HL-60/S4 (cell line): ENCODE measurements around the gene SLC1A2.

Experiments used
- in situ Hi-C: fragments of 300-500 bp; cut with MboI; formaldehyde crosslinking; loops from 2 replicates; pipeline ENCODE4 v1.14.3; 2022; ENCODE audit warnings: low sequenced_read_pairs

The SLC1A2 gene

DNA sequence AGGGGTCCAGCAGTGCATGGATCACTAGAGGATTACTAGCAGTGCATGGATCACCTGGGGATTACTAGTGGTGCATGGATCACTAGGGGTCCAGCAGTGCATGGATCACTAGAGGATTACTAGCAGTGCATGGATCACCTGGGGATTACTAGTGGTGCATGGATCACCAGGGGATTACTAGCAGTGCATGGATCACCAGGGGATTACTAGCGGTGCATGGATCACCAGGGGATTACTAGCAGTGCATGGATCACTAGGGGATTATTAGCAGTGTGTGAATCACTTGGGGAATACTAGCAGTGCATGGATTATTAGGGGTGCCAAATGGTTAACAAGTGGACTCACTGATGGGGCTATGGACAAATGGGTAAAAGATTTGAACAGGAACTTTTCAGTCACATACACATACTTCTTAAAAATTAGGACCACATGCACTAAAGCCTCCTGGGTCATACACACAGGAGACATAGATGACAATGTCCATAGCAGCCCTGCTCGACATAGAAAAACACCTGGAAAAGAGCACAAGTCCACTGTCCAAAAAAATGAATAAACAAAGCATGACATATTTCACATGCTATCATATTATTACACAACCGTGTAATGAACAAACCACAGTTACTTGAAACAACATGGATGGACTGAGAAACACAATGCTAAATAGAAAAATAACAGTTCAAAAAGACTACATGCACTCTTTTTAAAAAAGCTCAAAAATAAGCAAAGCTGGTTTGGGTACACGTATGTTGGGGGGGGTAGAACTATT is 170.6 kb downstream of the SLC1A2 start:
- in situ Hi-C loops: no loop called here

- in situ Hi-C loops: no loop called here
These were observed 171.5 kb downstream of the SLC1A2 start for GRCh38 chr11:35247863-35248262.

DNA sequence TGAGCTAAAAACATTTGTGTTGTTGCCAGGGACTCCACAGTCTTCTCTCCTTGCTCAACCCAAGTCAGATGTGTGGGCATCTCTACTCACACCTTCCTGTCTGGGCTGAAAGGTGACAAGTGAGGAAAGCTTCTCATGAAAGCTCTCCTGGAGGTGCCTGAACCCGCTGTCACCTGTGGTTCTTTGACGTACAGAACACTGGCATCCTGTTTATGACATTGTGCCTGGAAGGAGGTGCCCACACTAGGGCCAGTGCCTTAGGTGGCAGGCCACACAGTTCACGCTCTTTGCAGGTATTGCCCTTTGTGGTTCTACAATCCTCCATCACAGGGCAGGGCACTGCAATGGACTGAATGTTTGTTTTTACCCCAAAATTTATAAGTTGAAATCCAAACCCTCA is 171.9 kb downstream of the SLC1A2 start:
- in situ Hi-C loops: no loop called here

DNA sequence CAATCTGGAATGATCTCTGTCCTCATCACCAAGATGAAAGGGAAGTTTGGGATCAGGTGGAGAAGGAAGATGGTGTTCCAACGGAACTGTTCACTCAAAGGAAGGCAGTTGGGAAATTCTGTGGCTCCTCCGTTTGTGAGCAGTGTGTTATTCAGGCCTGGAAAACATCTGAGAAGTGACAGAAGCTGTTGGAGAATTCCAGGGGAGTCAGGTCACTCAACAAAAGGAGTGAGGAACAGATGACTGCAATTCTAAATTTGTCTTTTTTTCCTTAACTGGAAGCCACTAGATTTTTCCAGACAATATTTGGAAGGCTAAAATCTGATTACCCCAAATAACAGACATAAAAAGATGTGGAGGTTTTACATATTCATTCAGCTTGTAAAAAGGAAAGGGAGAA is 172.6 kb downstream of the SLC1A2 start:
- in situ Hi-C loops: no loop called here

GRCh38 chr11:35245786-35246185 is 173.6 kb downstream of the SLC1A2 start:
- in situ Hi-C loops: no loop called here

GRCh38 chr11:35245056-35245455 is 174.3 kb downstream of the SLC1A2 start:
- in situ Hi-C loops: no loop called here

DNA sequence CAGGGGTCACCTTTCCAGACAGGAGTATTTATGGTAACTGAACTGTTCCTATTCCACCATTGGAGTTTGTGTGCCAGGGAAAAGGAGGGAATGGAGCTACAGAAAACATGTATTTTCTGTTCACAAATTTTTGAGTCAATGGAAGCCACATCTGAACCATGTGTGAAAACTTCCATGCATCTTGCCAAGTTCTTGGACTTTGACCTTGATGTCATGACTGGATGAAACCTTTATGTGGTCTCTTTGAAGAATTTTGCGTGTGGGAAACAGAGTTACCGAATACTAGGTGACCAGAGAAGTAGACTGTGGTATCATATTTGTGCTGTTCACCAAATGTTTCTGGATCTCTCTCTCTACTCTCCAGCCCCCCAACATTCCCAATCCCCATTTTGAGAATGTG is 175.6 kb downstream of the SLC1A2 start:
- in situ Hi-C loops: no loop called here

- in situ Hi-C loops: no loop called here
These were observed 176.7 kb downstream of the SLC1A2 start for GRCh38 chr11:35242412-35243242.

GRCh38 chr11:35241531-35241930 is 177.8 kb downstream of the SLC1A2 start:
- in situ Hi-C loops: no loop called here

DNA sequence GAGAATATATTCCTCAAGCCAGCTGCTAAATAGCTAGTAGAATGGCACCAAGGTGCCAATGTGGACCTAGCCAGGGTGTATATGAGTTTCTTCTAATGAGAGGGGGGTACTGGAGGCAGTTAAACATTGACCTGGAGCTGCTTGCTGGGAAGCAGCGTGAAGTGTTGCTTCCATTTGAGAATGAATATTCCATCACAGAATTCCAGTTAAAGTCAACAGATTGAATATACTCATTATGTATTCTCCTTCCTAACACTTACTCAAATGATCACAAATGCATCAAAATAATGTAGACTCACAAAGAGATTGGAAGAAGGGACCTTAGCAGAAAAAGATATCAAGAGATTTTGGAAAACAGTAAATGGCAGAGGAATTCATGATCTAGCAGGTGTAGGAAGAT is 178.3 kb downstream of the SLC1A2 start:
- in situ Hi-C loops: no loop called here

- in situ Hi-C loops: loop anchor here (5.0 to 10.0 kb wide), 2 partner anchors 242 to 305 kb away; no protein-coding TSS in a partner anchor
These were observed 179.8 kb downstream of the SLC1A2 start for GRCh38 chr11:35239471-35240075.

DNA sequence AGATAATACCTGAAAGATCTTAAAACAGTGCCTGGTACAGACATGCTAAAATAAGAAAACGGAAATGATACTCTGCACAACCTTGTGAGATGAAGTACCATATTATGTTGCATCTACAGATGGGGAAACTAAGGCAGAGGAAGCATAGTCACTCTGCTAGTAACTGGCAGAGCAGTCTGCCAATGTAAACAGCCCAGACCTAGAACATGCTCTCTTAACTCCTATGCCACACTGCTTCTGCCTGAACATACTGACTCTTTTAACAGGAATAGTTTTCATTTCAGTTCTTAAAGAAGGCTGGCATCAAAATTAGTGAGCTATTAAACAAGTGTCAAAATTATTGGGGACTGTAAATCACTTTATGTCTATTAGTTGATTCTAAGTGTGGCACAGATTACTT is 180.5 kb downstream of the SLC1A2 start:
- in situ Hi-C loops: loop anchor here (5.0 to 10.0 kb wide), 2 partner anchors 242 to 304 kb away; no protein-coding TSS in a partner anchor

GRCh38 chr11:35237860-35238715 is 181.3 kb downstream of the SLC1A2 start:
- in situ Hi-C loops: loop anchor here (5.0 to 10.0 kb wide), 2 partner anchors 241 to 303 kb away; no protein-coding TSS in a partner anchor

DNA sequence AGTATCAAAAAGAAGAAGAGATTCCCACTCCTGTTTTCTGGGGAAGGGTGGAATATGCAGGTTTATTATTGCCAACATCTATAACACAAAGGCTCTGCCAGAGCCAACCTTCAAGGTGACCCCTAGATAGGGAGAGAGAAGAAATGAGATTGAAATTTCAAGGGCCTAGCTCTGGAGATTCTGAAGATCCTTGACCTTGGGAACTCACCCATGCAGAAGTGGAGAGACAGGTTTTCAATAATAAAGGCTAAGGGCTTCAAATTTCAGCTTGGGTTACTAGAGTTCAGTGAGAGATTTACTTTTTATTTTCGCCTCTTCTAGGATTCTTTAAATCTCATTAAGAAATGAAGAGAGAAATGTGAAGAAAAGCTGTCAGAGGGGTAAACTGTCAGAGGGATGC is 182.0 kb downstream of the SLC1A2 start:
- in situ Hi-C loops: loop anchor here (5.0 to 10.0 kb wide), 2 partner anchors 240 to 303 kb away; no protein-coding TSS in a partner anchor

DNA sequence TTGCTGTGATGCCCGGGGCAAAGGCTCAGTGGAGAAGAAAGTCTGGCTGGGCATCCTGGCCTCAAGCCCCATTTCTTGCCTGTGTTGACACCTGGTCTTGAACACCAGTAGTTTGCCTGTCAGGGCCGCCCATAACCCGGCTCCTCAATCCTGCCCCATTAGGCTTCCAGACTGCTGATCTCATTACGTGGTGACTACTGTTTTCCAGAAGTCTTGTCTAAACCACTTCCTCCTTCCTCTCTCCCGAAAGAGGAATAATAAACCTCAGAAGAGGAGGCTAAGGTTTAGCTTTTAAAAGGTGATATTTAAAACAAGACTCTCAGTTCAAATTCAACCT is 182.7 kb downstream of the SLC1A2 start:
- in situ Hi-C loops: loop anchor here (5.0 to 10.0 kb wide), 2 partner anchors 239 to 302 kb away; no protein-coding TSS in a partner anchor

GRCh38 chr11:35235936-35236666 is 183.3 kb downstream of the SLC1A2 start:
- in situ Hi-C loops: loop anchor here (5.0 to 10.0 kb wide), 2 partner anchors 239 to 301 kb away; no protein-coding TSS in a partner anchor

DNA sequence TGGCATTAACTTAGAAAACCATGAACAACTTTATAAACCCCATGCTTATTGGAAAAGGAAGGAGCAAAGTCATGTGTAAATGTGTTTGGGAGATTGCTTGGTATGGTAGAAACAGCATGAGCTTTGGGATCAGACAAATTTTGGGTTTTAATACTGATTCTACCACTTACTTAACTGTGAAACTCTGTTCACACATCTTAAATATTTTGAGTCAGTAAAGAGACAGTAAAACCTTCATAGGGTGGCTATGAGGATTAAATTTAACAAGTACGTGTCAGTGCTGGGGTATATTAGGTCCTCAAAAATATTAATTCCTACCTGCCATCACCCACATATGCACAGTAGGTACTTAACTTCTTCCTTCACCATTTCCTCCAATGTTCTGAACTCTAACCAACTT is 183.9 kb downstream of the SLC1A2 start:
- in situ Hi-C loops: loop anchor here (5.0 to 10.0 kb wide), 2 partner anchors 238 to 301 kb away; no protein-coding TSS in a partner anchor

DNA sequence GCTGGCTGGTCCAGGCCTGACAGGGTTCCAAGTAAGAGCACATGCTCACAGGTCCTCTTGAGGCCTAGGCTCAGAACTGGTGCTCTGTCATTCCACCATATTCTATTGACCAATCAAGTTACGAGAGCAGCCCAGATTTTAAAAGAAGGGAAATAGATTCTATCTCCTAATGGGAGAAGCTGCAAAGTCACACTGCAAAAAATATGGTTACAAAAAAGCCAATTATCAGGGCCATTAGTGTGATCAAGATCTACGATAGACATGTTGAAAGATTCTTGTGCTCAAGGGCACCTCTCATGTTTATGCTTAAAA is 184.2 kb downstream of the SLC1A2 start:
- in situ Hi-C loops: loop anchor here (5.0 to 10.0 kb wide), 2 partner anchors 238 to 300 kb away; no protein-coding TSS in a partner anchor

DNA sequence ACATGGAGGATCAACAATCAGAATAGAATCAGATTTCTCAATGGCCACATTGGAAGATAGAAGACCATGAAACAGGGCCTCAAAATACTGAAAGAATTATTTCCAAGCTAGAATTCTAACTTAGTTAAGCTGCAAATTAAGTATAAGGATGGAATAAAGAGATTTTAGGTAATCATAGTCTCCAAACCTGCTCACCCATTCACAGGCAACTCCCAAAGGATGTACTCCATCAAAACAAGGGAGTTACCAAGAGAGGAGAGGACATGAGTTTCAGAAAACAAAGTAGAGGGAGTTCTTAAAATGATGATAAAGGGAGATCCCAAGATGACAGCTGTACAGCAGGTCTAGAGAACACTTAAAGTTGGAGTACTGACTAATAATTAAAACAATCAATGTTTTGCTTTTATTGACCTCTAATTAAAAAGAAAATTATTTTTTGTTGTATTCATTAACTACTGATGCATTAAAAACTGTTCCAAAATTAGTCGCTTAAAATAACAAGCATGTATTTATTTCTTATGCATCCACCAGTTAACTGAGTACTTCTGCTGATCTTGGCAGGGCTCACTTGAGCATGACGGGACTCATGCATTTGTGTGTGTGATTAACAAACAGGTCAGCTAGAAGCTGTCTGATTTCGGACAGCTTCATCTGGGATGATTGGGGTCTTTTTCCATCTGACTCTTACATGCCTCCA is 184.8 kb downstream of the SLC1A2 start:
- in situ Hi-C loops: loop anchor here (5.0 to 10.0 kb wide), 2 partner anchors 237 to 300 kb away; no protein-coding TSS in a partner anchor
